WTC11 (cell line): ENCODE data around the gene DUSP15. TPM values are rescaled to one million over a fixed set of nuclear protein-coding genes. Genes with fewer than 3 reads are reported as not detected.

Experiments used
- ATAC-seq: fragments of 200-7000 bp; cut with Tn5 transposase; 2 replicates; pipeline ENCODE4 v1.10.0; 2021; ENCODE audit warnings: mild to moderate bottlenecking, moderate library complexity
- CTCF ChIA-PET: fragments of 300-600 bp; sonication (Branson Sonifier 250); formaldehyde crosslinking; loops from one replicate; lab custom pipeline; 2021; ENCODE audit warnings: antibody characterized with exemption; lab: Charles Lee
- POLR2A ChIA-PET: fragments of 350-600 bp; sonication (Branson Sonifier 250); formaldehyde crosslinking; loops from one replicate; lab custom pipeline; 2021; ENCODE audit warnings: antibody characterized with exemption; lab: Charles Lee
- DNase-seq: peaks from one replicate; pipeline ENCODE4 v3.0.0; 2021; ENCODE audit warnings: low spot score
- H3K27ac Mint-ChIP-seq: 2 replicates; pipeline ENCODE4 v1.8.0; 2021; ENCODE audit warnings: mixed read lengths
- H3K27me3 Mint-ChIP-seq: 2 replicates; pipeline ENCODE4 v1.8.0; 2021; ENCODE audit warnings: low read depth, mild to moderate bottlenecking, moderate library complexity, mixed read lengths
- H3K36me3 Mint-ChIP-seq: 2 replicates; pipeline ENCODE4 v1.8.0; 2021; ENCODE audit warnings: mixed read lengths
- H3K4me1 Mint-ChIP-seq: 2 replicates; pipeline ENCODE4 v1.8.0; 2022; ENCODE audit warnings: mixed read lengths
- H3K4me3 Mint-ChIP-seq: 2 replicates; pipeline ENCODE4 v1.8.0; 2021; ENCODE audit warnings: mild to moderate bottlenecking, moderate library complexity, mixed read lengths
- H3K9me3 Mint-ChIP-seq: 2 replicates; pipeline ENCODE4 v1.8.0; 2021; ENCODE audit warnings: mixed read lengths
- ATF2 ChIP-seq: sonication (generic); formaldehyde crosslinking; IDR thresholded peaks from 2 replicates; pipeline ENCODE4 v1.8.1; 2022; ENCODE audit warnings: low read depth, missing genetic modification reagents, borderline replicate concordance
- ATF6 ChIP-seq: sonication (generic); formaldehyde crosslinking; IDR thresholded peaks from 2 replicates; pipeline ENCODE4 v1.8.1; 2023; ENCODE audit warnings: mild to moderate bottlenecking, missing genetic modification reagents
- CBFB ChIP-seq: sonication (generic); formaldehyde crosslinking; IDR thresholded peaks from 2 replicates; pipeline ENCODE4 v1.8.1; 2022; ENCODE audit warnings: mild to moderate bottlenecking, low read depth, missing genetic modification reagents
- CTCF ChIP-seq: fragments of 200-600 bp; IDR thresholded peaks from 2 replicates; pipeline ENCODE4 v1.8.0; 2022; ENCODE audit warnings: antibody characterized with exemption
- IRF1 ChIP-seq: sonication (generic); formaldehyde crosslinking; IDR thresholded peaks from 2 replicates; pipeline ENCODE4 v1.8.0; 2023; ENCODE audit warnings: missing genetic modification reagents
- IRF2 ChIP-seq: sonication (generic); formaldehyde crosslinking; IDR thresholded peaks from 2 replicates; pipeline ENCODE4 v1.8.0; 2022; ENCODE audit warnings: low read depth, missing genetic modification reagents, borderline replicate concordance
- NFYB ChIP-seq: sonication (generic); formaldehyde crosslinking; conservative IDR thresholded peaks from 2 replicates; pipeline ENCODE4 v1.8.0; 2022; ENCODE audit warnings: low read depth, missing genetic modification reagents
- PRDM15 ChIP-seq: sonication (generic); formaldehyde crosslinking; IDR thresholded peaks from 2 replicates; pipeline ENCODE4 v1.8.0; 2022; ENCODE audit warnings: missing genetic modification reagents
- PREB ChIP-seq: sonication (generic); formaldehyde crosslinking; IDR thresholded peaks from 2 replicates; pipeline ENCODE4 v1.8.1; 2022; ENCODE audit warnings: mild to moderate bottlenecking, missing genetic modification reagents, moderate library complexity, borderline replicate concordance
- SP1 ChIP-seq: sonication (generic); formaldehyde crosslinking; conservative IDR thresholded peaks from 2 replicates; pipeline ENCODE4 v1.8.1; 2022; ENCODE audit warnings: missing genetic modification reagents
- ZNF138 ChIP-seq: sonication (generic); formaldehyde crosslinking; conservative IDR thresholded peaks from 2 replicates; pipeline ENCODE4 v1.8.1; 2022; ENCODE audit warnings: mild to moderate bottlenecking, moderate library complexity, missing genetic modification reagents
- ZNF396 ChIP-seq: fragments of 250-450 bp; sonication (Bioruptor Pico); IDR thresholded peaks from 2 replicates; pipeline ENCODE4 v1.8.0; 2021; ENCODE audit warnings: mild to moderate bottlenecking, moderate library complexity, borderline replicate concordance
- ZSCAN18 ChIP-seq: fragments of 250-450 bp; sonication (Bioruptor Pico); IDR thresholded peaks from 2 replicates; pipeline ENCODE4 v2.1.2; 2022; ENCODE audit warnings: mild to moderate bottlenecking, moderate library complexity
- total RNA-seq: library from RNA; stranded (reverse); gene quantifications from 3 replicates; pipeline ENCODE4 v1.2.3, GENCODE V29; 2021
- TF ChIP-seq, protein P1 (sequence below): sonication (generic); formaldehyde crosslinking; IDR thresholded peaks from 2 replicates; pipeline ENCODE4 v1.8.0; 2022; ENCODE audit warnings: mild to moderate bottlenecking, missing genetic modification reagents
- TF ChIP-seq, protein P2 (sequence below): sonication (generic); formaldehyde crosslinking; IDR thresholded peaks from 2 replicates; pipeline ENCODE4 v1.8.0; 2022; ENCODE audit warnings: mild to moderate bottlenecking, missing genetic modification reagents

The DUSP15 gene
- total RNA-seq, 1 experiment from 2014 or later, result 1.7 TPM

GRCh38 chr20:31868853-31869672 lies 1.3 kb downstream of the DUSP15 start (continued):
- no peak for TF ChIP-seq SP1 (CRISPR knock-in tag)
- no peak for TF ChIP-seq CTCF
- TF ChIP-seq PREB (CRISPR knock-in tag), result no peak
- no peak for TF ChIP-seq NFYB (CRISPR knock-in tag)
- no peak for TF ChIP-seq ZSCAN18 (CRISPR knock-in tag)
- no peak for TF ChIP-seq IRF1 (CRISPR knock-in tag)
- TF ChIP-seq ATF6 (CRISPR knock-in tag), result no peak
- TF ChIP-seq, protein P1, sequence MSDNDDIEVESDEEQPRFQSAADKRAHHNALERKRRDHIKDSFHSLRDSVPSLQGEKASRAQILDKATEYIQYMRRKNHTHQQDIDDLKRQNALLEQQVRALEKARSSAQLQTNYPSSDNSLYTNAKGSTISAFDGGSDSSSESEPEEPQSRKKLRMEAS (CRISPR knock-in tag), result no peak
- no peak for TF ChIP-seq ATF2 (CRISPR knock-in tag)
- no peak for TF ChIP-seq CBFB

- Mint-ChIP-seq H3K27ac (no peak overlapping the region), H3K36me3 (no peaks in the 10 kb centered on the region), H3K9me3 (no peaks in the 10 kb centered on the region), H3K4me1 (peaks cover 20% of the 10 kb centered on the region), H3K27me3 (peaks cover 41% of the 10 kb centered on the region), H3K4me3 (no peak overlapping the region)
- DNase-seq (no peak), ATAC-seq (no peak)
- ChIA-PET CTCF (interaction anchor here (1.0 kb wide), 1 partner anchor 85 kb away, joined by 3 read pairs; no protein-coding TSS in a partner anchor), POLR2A (no interaction called here)
- TF ChIP-seq ZNF396, result no peak
- TF ChIP-seq, protein P2, sequence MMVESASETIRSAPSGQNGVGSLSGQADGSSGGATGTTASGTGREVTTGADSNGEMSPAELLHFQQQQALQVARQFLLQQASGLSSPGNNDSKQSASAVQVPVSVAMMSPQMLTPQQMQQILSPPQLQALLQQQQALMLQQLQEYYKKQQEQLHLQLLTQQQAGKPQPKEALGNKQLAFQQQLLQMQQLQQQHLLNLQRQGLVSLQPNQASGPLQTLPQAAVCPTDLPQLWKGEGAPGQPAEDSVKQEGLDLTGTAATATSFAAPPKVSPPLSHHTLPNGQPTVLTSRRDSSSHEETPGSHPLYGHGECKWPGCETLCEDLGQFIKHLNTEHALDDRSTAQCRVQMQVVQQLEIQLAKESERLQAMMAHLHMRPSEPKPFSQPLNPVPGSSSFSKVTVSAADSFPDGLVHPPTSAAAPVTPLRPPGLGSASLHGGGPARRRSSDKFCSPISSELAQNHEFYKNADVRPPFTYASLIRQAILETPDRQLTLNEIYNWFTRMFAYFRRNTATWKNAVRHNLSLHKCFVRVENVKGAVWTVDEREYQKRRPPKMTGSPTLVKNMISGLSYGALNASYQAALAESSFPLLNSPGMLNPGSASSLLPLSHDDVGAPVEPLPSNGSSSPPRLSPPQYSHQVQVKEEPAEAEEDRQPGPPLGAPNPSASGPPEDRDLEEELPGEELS (CRISPR knock-in tag), result no peak
- no peak for TF ChIP-seq PRDM15
- TF ChIP-seq ZNF138, result no peak
- TF ChIP-seq IRF2 (CRISPR knock-in tag), result no peak
These were observed 4.1 kb downstream of the DUSP15 start for GRCh38 chr20:31866221-31866620.
